Measurements from ENCODE around the gene ZFP28. TPM values are rescaled to one million over a fixed set of nuclear protein-coding genes. Genes with fewer than 3 reads are reported as not detected.

ZFP28 gene
- total and polyA plus RNA-seq, 2 of the 8 experiments (the other 6 are each of a cell fraction or from before 2014, with no cell fraction given), result 1.6 to 4.5 TPM

GRCh38 chr19:56594783-56595547, 56.2 kb downstream of the ZFP28 start, which contains the start of gene ZNF71 (continued):
- TF ChIP-seq TAF1 (IDR thresholded peaks at IDR 0.05; ENCODE audit: low read depth, low read length), result peak; percentile 78; the same call in 1 of the 2 replicates
- no peak for TF ChIP-seq POLR2AphosphoS5 (IDR thresholded peaks at IDR 0.05; ENCODE audit: low read depth, low read length)
- no peak for TF ChIP-seq RAD21 (IDR thresholded peaks at IDR 0.05 in 1 of 2, conservative IDR thresholded peaks at IDR 0.05 in 1 of 2; ENCODE audit: low read depth in 2 of 2, low read length in 2 of 2)
- TF ChIP-seq, protein P1, sequence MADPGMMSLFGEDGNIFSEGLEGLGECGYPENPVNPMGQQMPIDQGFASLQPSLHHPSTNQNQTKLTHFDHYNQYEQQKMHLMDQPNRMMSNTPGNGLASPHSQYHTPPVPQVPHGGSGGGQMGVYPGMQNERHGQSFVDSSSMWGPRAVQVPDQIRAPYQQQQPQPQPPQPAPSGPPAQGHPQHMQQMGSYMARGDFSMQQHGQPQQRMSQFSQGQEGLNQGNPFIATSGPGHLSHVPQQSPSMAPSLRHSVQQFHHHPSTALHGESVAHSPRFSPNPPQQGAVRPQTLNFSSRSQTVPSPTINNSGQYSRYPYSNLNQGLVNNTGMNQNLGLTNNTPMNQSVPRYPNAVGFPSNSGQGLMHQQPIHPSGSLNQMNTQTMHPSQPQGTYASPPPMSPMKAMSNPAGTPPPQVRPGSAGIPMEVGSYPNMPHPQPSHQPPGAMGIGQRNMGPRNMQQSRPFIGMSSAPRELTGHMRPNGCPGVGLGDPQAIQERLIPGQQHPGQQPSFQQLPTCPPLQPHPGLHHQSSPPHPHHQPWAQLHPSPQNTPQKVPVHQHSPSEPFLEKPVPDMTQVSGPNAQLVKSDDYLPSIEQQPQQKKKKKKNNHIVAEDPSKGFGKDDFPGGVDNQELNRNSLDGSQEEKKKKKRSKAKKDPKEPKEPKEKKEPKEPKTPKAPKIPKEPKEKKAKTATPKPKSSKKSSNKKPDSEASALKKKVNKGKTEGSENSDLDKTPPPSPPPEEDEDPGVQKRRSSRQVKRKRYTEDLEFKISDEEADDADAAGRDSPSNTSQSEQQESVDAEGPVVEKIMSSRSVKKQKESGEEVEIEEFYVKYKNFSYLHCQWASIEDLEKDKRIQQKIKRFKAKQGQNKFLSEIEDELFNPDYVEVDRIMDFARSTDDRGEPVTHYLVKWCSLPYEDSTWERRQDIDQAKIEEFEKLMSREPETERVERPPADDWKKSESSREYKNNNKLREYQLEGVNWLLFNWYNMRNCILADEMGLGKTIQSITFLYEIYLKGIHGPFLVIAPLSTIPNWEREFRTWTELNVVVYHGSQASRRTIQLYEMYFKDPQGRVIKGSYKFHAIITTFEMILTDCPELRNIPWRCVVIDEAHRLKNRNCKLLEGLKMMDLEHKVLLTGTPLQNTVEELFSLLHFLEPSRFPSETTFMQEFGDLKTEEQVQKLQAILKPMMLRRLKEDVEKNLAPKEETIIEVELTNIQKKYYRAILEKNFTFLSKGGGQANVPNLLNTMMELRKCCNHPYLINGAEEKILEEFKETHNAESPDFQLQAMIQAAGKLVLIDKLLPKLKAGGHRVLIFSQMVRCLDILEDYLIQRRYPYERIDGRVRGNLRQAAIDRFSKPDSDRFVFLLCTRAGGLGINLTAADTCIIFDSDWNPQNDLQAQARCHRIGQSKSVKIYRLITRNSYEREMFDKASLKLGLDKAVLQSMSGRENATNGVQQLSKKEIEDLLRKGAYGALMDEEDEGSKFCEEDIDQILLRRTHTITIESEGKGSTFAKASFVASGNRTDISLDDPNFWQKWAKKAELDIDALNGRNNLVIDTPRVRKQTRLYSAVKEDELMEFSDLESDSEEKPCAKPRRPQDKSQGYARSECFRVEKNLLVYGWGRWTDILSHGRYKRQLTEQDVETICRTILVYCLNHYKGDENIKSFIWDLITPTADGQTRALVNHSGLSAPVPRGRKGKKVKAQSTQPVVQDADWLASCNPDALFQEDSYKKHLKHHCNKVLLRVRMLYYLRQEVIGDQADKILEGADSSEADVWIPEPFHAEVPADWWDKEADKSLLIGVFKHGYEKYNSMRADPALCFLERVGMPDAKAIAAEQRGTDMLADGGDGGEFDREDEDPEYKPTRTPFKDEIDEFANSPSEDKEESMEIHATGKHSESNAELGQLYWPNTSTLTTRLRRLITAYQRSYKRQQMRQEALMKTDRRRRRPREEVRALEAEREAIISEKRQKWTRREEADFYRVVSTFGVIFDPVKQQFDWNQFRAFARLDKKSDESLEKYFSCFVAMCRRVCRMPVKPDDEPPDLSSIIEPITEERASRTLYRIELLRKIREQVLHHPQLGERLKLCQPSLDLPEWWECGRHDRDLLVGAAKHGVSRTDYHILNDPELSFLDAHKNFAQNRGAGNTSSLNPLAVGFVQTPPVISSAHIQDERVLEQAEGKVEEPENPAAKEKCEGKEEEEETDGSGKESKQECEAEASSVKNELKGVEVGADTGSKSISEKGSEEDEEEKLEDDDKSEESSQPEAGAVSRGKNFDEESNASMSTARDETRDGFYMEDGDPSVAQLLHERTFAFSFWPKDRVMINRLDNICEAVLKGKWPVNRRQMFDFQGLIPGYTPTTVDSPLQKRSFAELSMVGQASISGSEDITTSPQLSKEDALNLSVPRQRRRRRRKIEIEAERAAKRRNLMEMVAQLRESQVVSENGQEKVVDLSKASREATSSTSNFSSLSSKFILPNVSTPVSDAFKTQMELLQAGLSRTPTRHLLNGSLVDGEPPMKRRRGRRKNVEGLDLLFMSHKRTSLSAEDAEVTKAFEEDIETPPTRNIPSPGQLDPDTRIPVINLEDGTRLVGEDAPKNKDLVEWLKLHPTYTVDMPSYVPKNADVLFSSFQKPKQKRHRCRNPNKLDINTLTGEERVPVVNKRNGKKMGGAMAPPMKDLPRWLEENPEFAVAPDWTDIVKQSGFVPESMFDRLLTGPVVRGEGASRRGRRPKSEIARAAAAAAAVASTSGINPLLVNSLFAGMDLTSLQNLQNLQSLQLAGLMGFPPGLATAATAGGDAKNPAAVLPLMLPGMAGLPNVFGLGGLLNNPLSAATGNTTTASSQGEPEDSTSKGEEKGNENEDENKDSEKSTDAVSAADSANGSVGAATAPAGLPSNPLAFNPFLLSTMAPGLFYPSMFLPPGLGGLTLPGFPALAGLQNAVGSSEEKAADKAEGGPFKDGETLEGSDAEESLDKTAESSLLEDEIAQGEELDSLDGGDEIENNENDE (IDR thresholded peaks at IDR 0.05; ENCODE audit: insufficient replicate concordance, low read length), result no peak
- TF ChIP-seq ASH2L (IDR thresholded peaks at IDR 0.05; ENCODE audit: low read length), result no peak
- TF ChIP-seq SUZ12 (IDR thresholded peaks at IDR 0.05; ENCODE audit: low read length), result no peak
- TF ChIP-seq PHF8 (conservative IDR thresholded peaks at IDR 0.05; ENCODE audit: low read depth, low read length), result peak; percentile 83
- no peak for TF ChIP-seq SAP30 (IDR thresholded peaks at IDR 0.05; ENCODE audit: insufficient read depth, insufficient replicate concordance, low read length)
